Measurements from ENCODE around the gene KCNQ4.

DNA sequence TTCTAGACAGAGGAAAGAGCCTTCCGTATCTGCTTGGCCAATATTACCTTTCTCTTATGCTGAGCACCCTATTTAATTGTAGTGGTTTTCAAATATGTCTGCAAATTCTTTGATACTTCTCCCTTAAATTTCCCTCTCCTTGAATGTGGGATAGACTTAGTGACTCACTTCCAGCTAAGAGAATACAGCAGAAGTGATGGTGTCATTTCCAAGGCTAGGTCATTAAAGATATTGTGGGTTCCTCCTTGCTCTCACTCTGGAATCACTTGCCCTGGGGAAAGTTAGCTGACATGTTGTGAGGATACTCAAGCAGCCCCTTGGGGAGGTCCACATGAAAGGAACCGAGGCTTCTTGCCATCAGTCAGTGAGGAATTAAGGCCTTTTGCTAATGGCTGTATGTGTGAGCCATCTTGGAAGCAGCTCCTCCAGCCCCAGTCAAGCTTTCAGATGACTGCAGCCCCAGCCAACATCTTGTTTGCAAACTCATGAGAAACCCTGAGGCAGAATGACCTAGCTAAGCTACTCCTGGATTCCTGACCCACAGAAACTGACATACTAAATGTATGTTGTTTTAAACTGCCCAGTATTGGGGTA, 86.6 kb downstream of the KCNQ4 start:
- TF ChIP-seq SREBF2 (IDR thresholded peaks at IDR 0.05): no peak
- TF ChIP-seq, protein P1, sequence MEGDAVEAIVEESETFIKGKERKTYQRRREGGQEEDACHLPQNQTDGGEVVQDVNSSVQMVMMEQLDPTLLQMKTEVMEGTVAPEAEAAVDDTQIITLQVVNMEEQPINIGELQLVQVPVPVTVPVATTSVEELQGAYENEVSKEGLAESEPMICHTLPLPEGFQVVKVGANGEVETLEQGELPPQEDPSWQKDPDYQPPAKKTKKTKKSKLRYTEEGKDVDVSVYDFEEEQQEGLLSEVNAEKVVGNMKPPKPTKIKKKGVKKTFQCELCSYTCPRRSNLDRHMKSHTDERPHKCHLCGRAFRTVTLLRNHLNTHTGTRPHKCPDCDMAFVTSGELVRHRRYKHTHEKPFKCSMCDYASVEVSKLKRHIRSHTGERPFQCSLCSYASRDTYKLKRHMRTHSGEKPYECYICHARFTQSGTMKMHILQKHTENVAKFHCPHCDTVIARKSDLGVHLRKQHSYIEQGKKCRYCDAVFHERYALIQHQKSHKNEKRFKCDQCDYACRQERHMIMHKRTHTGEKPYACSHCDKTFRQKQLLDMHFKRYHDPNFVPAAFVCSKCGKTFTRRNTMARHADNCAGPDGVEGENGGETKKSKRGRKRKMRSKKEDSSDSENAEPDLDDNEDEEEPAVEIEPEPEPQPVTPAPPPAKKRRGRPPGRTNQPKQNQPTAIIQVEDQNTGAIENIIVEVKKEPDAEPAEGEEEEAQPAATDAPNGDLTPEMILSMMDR (IDR thresholded peaks at IDR 0.05): no peak
- TF ChIP-seq, protein P2, sequence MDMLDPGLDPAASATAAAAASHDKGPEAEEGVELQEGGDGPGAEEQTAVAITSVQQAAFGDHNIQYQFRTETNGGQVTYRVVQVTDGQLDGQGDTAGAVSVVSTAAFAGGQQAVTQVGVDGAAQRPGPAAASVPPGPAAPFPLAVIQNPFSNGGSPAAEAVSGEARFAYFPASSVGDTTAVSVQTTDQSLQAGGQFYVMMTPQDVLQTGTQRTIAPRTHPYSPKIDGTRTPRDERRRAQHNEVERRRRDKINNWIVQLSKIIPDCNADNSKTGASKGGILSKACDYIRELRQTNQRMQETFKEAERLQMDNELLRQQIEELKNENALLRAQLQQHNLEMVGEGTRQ (IDR thresholded peaks at IDR 0.05): no peak
